ENCODE results near the gene CTNNA2.

Gene CTNNA2

GRCh38 chr2:80035749-80036285 is 523.0 kb downstream of the CTNNA2 start:
- DNase-seq (ENCODE audit: low read depth, low spot score): no peak

GRCh38 chr2:80037310-80037709 is 524.5 kb downstream of the CTNNA2 start:
- H3K4me3 ChIP-seq (ENCODE audit: low read length): no peak overlapping the region
- no peak for DNase-seq (ENCODE audit: low read depth, low spot score)

More at GRCh38 chr2:80035749-80036285, 523.0 kb downstream of the CTNNA2 start:
- no peak overlapping the region for H3K4me3 ChIP-seq (ENCODE audit: low read length)

DNA sequence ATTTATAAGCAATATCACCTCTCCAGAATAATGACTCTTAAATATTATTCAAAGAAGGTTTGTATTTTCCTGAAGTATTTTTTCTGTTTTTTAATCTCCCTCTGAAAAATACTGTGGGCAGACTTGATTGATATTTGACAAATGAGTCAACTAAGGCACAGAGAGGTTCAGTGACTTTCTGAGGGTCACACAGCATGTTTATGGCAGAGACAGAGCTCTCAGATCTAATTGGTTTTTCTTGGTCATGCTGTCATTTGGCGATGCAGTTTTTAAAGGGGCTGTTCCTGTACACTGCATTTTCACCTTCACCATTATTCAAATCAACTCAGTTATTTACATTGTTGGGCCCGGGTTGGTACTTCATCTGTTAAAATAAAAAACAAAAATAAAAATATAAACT is 527.4 kb downstream of the CTNNA2 start:
- no peak for DNase-seq (ENCODE audit: low read depth, low spot score)
- H3K4me3 ChIP-seq (ENCODE audit: low read length): no peak overlapping the region

- no peak for DNase-seq (ENCODE audit: low read depth, low spot score)
Measured at GRCh38 chr2:80042635-80043034, 529.8 kb downstream of the CTNNA2 start.

GRCh38 chr2:80048296-80048695 is 535.4 kb downstream of the CTNNA2 start:
- no peak overlapping the region for H3K4me3 ChIP-seq (ENCODE audit: low read length)
- no peak for DNase-seq (ENCODE audit: low read depth, low spot score)

More at GRCh38 chr2:80042635-80043034, 529.8 kb downstream of the CTNNA2 start:
- no peak overlapping the region for H3K4me3 ChIP-seq (ENCODE audit: low read length)

- no peak overlapping the region for H3K4me3 ChIP-seq (ENCODE audit: low read length)
- no peak for DNase-seq (ENCODE audit: low read depth, low spot score)
Measured at GRCh38 chr2:80050246-80050645, 537.4 kb downstream of the CTNNA2 start.

DNA sequence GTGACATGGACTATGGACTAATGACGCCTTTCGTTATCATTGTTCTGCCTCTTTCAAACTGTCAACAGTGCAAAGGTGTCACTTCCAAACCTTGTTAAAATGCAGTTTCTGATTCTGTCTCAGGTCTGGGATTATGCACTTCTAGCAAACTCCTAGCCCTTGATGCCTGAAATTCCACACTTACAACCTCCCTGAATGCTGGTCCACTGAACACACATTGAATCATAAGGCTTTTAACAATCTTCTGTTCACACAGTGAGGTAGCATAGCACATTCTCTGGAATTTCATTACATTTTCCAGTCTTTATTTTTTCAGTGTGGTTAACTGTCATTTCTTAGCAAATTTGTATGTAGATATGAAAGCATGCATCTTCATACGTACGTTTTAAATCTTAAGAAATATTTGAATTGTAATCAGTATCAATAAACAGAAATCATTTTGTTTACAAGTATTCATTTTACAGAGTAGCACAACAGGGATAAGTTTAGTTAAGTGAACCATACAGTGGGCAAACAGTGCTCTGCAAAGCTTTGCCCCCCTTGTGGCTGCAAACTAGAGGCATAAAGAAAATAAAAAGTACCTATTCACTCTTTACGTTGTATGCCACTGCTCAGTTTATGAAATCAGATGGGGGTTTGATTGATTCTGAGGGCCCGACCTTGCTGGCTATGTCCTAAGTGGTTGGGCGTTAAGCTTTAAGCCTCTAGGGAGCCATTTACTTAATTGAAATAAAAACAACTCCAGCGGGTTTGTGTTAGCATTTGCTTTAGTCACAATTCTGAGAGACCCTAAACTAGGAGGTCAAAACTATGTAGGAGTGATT is 540.9 kb downstream of the CTNNA2 start:
- DNase-seq (ENCODE audit: low read depth, low spot score): no peak

GRCh38 chr2:80054346-80054675 is 541.5 kb downstream of the CTNNA2 start:
- no peak for DNase-seq (ENCODE audit: low read depth, low spot score)
- no peak overlapping the region for H3K4me3 ChIP-seq (ENCODE audit: low read length)

More for the DNA sequence above, 540.9 kb downstream of the CTNNA2 start:
- H3K4me3 ChIP-seq (ENCODE audit: low read length): no peak overlapping the region

DNA sequence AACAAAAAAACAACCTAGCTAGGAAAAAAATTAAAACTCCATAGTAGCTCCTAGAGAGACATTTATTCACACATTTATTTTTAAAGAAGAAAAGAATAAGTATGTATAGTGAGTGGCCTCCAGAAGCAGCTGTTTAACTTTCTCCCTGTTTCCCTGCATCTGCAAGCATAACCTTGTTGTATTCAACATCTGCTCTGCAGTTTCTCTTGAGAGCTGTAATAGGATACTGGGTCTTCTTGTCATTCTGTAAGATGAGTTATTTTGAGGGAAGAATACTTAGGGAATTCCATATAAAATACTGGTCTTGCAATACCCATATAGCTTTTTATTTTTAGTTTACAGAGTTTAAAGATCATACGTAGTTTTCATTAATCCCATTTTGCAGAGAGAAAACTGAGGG is 545.1 kb downstream of the CTNNA2 start:
- no peak for DNase-seq (ENCODE audit: low read depth, low spot score)
- H3K4me3 ChIP-seq (ENCODE audit: low read length): no peak overlapping the region

DNA sequence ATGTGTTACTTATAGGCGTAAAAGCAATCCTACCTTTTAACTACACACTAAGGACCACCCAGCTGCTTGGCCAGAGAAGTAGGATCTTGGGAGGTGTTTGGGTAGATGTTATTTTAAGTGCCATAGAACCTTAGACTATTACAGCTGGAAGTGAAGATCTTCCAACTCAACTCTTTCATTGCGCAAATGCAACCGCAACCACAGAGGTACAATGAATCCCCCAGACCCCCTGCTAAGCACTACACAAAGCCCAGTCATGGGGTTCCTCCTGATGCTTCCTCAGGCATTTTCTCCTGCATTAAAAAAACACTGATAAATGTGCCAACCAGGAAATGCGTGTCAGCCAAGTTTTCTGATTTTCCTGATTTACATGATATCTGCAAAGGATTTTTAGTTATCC is 545.7 kb downstream of the CTNNA2 start:
- H3K4me3 ChIP-seq (ENCODE audit: low read length): no peak overlapping the region
- no peak for DNase-seq (ENCODE audit: low read depth, low spot score)

- H3K4me3 ChIP-seq (ENCODE audit: low read length): no peak overlapping the region
- no peak for DNase-seq (ENCODE audit: low read depth, low spot score)
Measured at GRCh38 chr2:80059447-80059846, 546.6 kb downstream of the CTNNA2 start.

- H3K4me3 ChIP-seq (ENCODE audit: low read length): no peak overlapping the region
- DNase-seq (ENCODE audit: low read depth, low spot score): peak; percentile 31
Measured at GRCh38 chr2:80061881-80062280, 549.0 kb downstream of the CTNNA2 start.

GRCh38 chr2:80062298-80062697 is 549.4 kb downstream of the CTNNA2 start:
- no peak for DNase-seq (ENCODE audit: low read depth, low spot score)
- no peak overlapping the region for H3K4me3 ChIP-seq (ENCODE audit: low read length)

DNA sequence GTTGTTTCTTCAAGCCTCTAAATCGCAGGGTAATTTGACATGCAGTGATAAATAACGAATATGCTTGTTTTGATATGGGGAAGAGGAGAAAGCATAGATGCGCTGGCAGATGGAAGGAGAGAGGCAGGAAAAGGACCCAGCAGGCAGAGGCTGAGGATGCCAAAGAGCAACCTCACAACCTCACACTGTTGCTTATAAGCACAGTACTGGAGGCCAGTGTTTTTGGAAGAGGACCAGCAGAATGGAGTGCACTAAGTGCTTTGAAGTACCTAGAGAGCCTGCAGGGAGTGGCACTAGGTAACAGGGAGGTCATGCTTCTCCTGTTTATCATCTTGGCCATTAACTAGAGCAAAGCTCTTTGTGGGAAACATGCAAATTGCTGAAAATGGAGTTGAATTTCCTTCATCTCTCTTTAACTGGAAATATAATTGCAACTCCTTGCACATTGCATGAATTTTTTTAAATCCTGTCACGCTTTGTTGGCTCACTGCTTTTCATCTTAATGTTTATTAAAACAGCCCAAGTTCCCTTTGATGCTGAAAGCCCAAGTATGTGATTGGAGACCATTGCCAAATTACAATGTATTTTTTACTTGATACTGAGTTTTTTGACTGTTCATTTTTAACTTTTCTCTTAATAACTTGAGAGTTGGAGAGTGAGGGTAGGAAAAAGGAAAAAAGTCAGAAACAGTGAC is 555.3 kb downstream of the CTNNA2 start:
- no peak for DNase-seq (ENCODE audit: low read depth, low spot score)
- H3K4me3 ChIP-seq (ENCODE audit: low read length): no peak overlapping the region

DNA sequence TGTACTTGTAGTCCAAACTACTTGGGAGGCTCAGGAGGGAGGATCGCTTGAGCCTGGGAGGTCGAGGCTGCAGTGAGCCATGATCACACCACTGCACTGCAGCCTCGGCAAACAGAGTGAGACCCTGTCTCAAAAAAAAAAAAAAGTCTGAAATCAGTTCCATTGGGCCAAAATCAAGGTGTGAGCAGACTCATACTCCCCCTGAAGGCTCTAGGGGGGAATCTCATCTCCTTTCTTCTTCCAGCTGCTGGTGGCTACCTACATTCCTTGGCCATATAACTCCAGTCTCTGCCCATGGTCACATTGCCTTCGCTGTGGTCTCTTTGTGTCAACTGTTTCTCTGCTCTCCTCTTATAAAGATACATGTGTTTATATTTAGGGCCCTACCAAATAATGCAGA is 557.7 kb downstream of the CTNNA2 start:
- H3K4me3 ChIP-seq (ENCODE audit: low read length): no peak overlapping the region
- no peak for DNase-seq (ENCODE audit: low read depth, low spot score)

DNA sequence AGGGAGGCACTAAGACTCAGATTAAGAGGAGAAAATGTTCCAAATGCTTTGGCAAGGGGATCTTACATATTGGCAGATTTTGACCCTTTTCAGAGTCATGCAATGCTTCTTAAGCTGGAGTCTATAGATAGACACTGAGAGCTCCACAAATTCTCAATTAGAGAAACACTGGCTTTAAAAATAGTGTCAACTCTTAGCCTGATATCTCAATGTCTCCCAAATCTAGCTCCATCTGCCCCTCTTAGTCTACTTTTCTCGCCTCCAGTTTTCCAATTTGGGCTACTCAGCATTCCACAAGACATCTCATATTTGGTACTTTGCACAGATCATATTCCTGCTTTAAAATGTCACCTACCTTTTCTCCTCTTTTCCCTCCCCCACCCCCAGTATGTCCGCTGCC is 559.1 kb downstream of the CTNNA2 start:
- no peak overlapping the region for H3K4me3 ChIP-seq (ENCODE audit: low read length)
- DNase-seq (ENCODE audit: low read depth, low spot score): no peak

DNA sequence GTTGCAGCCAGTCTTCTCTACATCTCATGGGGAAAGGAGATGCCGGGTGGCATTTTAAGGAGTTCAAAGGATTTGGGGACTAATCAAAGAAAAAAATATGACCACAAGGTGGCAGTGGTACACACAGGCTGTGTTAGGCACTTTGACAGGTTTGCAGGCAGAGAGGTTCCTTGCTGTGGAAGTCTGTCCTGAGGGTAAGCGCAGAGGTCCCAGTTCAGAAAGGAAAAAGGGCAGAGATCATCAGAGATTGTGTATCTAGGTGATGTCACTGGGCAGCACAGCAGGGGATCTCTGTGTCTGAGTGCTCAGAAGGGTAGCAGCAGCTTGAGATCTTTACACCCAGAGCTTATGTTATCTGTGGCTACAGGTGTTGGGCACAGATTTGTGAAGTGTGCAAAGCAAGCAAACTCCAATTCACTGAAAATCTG is 560.3 kb downstream of the CTNNA2 start:
- H3K4me3 ChIP-seq (ENCODE audit: low read length): no peak overlapping the region

GRCh38 chr2:80074321-80075070 is 561.6 kb downstream of the CTNNA2 start:
- no peak overlapping the region for H3K4me3 ChIP-seq (ENCODE audit: low read length)
- DNase-seq (ENCODE audit: low read depth, low spot score): no peak

More for the DNA sequence above, 560.3 kb downstream of the CTNNA2 start:
- DNase-seq (ENCODE audit: low read depth, low spot score): peak; percentile 78

DNA sequence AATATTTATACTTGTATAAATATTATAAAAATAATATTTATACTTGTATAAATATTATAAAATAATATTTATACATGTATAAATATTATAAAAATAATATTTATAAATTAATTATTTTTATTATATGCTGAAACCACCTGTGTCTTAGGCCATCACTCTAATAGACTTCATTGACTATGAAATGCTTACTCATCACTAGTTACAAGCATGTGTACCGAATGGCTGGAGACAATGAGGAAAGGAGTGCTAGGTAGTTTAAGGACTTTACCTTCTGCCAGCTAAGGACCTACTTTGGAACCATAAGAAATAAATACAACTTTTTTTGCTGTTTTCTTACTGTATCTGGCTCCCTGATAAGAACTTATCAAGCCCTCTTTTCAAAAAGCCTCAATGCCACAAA is 562.9 kb downstream of the CTNNA2 start:
- DNase-seq (ENCODE audit: low read depth, low spot score): no peak
- H3K4me3 ChIP-seq (ENCODE audit: low read length): no peak overlapping the region

Measured in Jurkat, Clone E6-1 (cell line).